Aorta (tissue), 5 donors: Measurements from ENCODE around the gene CACNG8. TPM values are rescaled to one million over a fixed set of nuclear protein-coding genes. Genes with fewer than 3 reads are reported as not detected.
A peak's percentile ranks its signal among the peaks of the same experiment; 100 is the strongest.

Experiments
- ATAC-seq: fragments of 200-7000 bp; cut with Tn5 transposase; one replicate; pipeline ENCODE4 v1.9.1; 2022; ENCODE audit warnings: moderate library complexity; ENCODE audit not compliant: low FRiP score
- DNase-seq, 2 donors: peaks; one replicate each; pipeline ENCODE4 v3.0.0-alpha.2; 2020
- H3K27ac ChIP-seq, 2 donors: one replicate each; pipeline ENCODE4 v1.5.1; 2013; ENCODE audit warnings: low read length in 2 of 2, mild to moderate bottlenecking in 2 of 2, moderate library complexity in 2 of 2, control low read depth in 1 of 2, inconsistent platforms in 1 of 2, low read depth in 1 of 2
- H3K27me3 ChIP-seq, 2 donors: one replicate each; pipeline ENCODE4 v1.6.1; 2013; ENCODE audit warnings: control low read depth in 1 of 2, low read length in 1 of 2, mild to moderate bottlenecking in 1 of 2, moderate library complexity in 1 of 2; ENCODE audit not compliant: insufficient read depth in 2 of 2, control insufficient read depth in 1 of 2
- H3K36me3 ChIP-seq, 2 donors: one replicate each; pipeline ENCODE4 v1.6.1; 2013; ENCODE audit warnings: control low read depth in 1 of 2, low read length in 1 of 2, mild to moderate bottlenecking in 1 of 2; ENCODE audit not compliant: insufficient read depth in 2 of 2, control insufficient read depth in 1 of 2
- H3K4me1 ChIP-seq, 2 donors: one replicate each; pipeline ENCODE4 v1.6.1; 2013; ENCODE audit warnings: low read length in 2 of 2, control low read depth in 1 of 2, mild to moderate bottlenecking in 1 of 2, moderate library complexity in 1 of 2; ENCODE audit not compliant: insufficient read depth in 2 of 2, control insufficient read depth in 1 of 2
- H3K4me3 ChIP-seq, 2 donors: one replicate each; pipeline ENCODE4 v1.5.1; 2013; ENCODE audit warnings: low read length in 2 of 2, control low read depth in 1 of 2, mild to moderate bottlenecking in 1 of 2
- H3K9me3 ChIP-seq: one replicate; pipeline ENCODE4 v1.6.1; 2013; ENCODE audit warnings: mild to moderate bottlenecking, low read length; ENCODE audit not compliant: control insufficient read depth
- WGBS, 2 donors: extraction: QIAGEN DNeasy Blood & Tissue Kit; methylation state at CpG; one replicate each; pipeline ENCODE4 v1.1.7; 2013; 5-methylcytosine and 5-hydroxymethylcytosine counted together
- intact Hi-C, 2 donors: fragments of 100-400 bp; cut with DNase I; formaldehyde crosslinking; loops; one replicate each; pipeline versions ENCODE4 v1.14.2 to v1.15.0; 2022
- long read RNA-seq, 2 donors: library from polyadenylated mRNA; unstranded; transcript quantifications; one replicate each; pipeline ENCODE4 v2.0.0, GENCODE V29; 2020 to 2021
- polyA plus RNA-seq, 2 donors: library from polyadenylated mRNA; stranded (reverse); fragments of 200-250 nt; gene quantifications; one replicate each; pipeline ENCODE4 v1.2.3, GENCODE V29; 2013
- total RNA-seq, 2 donors: library from RNA; stranded (reverse); fragmentation: NEBNext Ultra II Directional; extraction: Animal tissue kit (Norgen Biotek cat#: 25700); gene quantifications; one replicate each; pipeline ENCODE4 v1.2.1, GENCODE V29; 2021
- donor health status: healthy with polysubstance abuse.
- donor health status: Bipolar disorder and iron deficiency.
- donor health status: DM: no; HTN: no; CAD: no.
- donor health status: DM: no; HTN: no; CAD: no.
- donor health status: DM: yes; HTN: yes; CAD: no.

Gene CACNG8
- total RNA-seq: under 1 TPM; 0.23 to 0.33 TPM
- polyA plus RNA-seq: under 1 TPM; under 0.01 to 0.05 TPM
- long read RNA-seq, donor 1: 0 reads
- long read RNA-seq, donor 2: 0 reads

- DNase-seq (peak in 1 of 2 donors; percentile 65), ATAC-seq (no peak)
- H3K9me3 ChIP-seq: no peaks in the 10 kb centered on the region
- H3K27ac ChIP-seq: no peak within 1 kb of the TSS
- intact Hi-C loops: no loop called here
- H3K4me3 ChIP-seq: no peak within 1 kb of the TSS
- no peaks in the 10 kb centered on the region for H3K36me3 ChIP-seq
- 0 to 2% methylated on average over 27 to 55 of the region's 55 CpGs for WGBS, 2 donors
- H3K4me1 ChIP-seq: no peaks in the 10 kb centered on the region
- H3K27me3 ChIP-seq: no peaks in the 10 kb centered on the region
These were observed at the start of gene CACNG8 for GRCh38 chr19:53962887-53963431. Gene CACNG8 (plus strand): TSS chr19:53962937.

GRCh38 chr19:53915000-53915399, 47.7 kb upstream of the CACNG8 start:
- H3K27me3 ChIP-seq: no peaks in the 10 kb centered on the region
- intact Hi-C loops: no loop called here
- DNase-seq (no peak), ATAC-seq (no peak)
- H3K27ac ChIP-seq: no peak overlapping the region
- WGBS, 2 donors: 61 to 79% methylated on average over 7 to 8 of the region's 8 CpGs
- no peaks in the 10 kb centered on the region for H3K4me1 ChIP-seq
- no peak overlapping the region for H3K4me3 ChIP-seq
- no peaks in the 10 kb centered on the region for H3K36me3 ChIP-seq
- no peaks in the 10 kb centered on the region for H3K9me3 ChIP-seq

GRCh38 chr19:53916004-53916403, 46.7 kb upstream of the CACNG8 start:
- DNase-seq (no peak), ATAC-seq (no peak)
- intact Hi-C loops: no loop called here

GRCh38 chr19:53917356-53917755, 45.4 kb upstream of the CACNG8 start:
- intact Hi-C loops: no loop called here
- no peak for ATAC-seq
- no peaks in the 10 kb centered on the region for H3K36me3 ChIP-seq
- no peak overlapping the region for H3K4me3 ChIP-seq
- no peak for DNase-seq
- 85 to 87% methylated on average over 7 of the region's 7 CpGs for WGBS, 2 donors
- H3K27me3 ChIP-seq: no peaks in the 10 kb centered on the region
- no peak overlapping the region for H3K27ac ChIP-seq
- H3K4me1 ChIP-seq: no peaks in the 10 kb centered on the region
- H3K9me3 ChIP-seq: no peaks in the 10 kb centered on the region

More at GRCh38 chr19:53916004-53916403, 46.7 kb upstream of the CACNG8 start:
- Histone ChIP-seq H3K9me3 (no peaks in the 10 kb centered on the region), H3K36me3 (no peaks in the 10 kb centered on the region), H3K27ac (no peak overlapping the region), H3K4me1 (no peaks in the 10 kb centered on the region), H3K27me3 (no peaks in the 10 kb centered on the region), H3K4me3 (no peak overlapping the region)
- 67% methylated on average over 6 of the region's 6 CpGs for WGBS, 2 donors

- H3K36me3 ChIP-seq: no peaks in the 10 kb centered on the region
- intact Hi-C loops: no loop called here
- no peaks in the 10 kb centered on the region for H3K27me3 ChIP-seq
- no peak overlapping the region for H3K27ac ChIP-seq
- ATAC-seq: no peak
- H3K4me3 ChIP-seq: no peak overlapping the region
- WGBS, 2 donors: 30 to 44% methylated on average over 4 to 8 of the region's 8 CpGs
- DNase-seq: no peak
- no peaks in the 10 kb centered on the region for H3K4me1 ChIP-seq
- H3K9me3 ChIP-seq: no peaks in the 10 kb centered on the region
These were observed 35.0 kb upstream of the CACNG8 start for GRCh38 chr19:53927739-53928138.

- Histone ChIP-seq H3K4me1 (no peaks in the 10 kb centered on the region), H3K27ac (no peak overlapping the region), H3K4me3 (no peak overlapping the region), H3K36me3 (no peaks in the 10 kb centered on the region), H3K27me3 (no peaks in the 10 kb centered on the region), H3K9me3 (no peaks in the 10 kb centered on the region)
- ATAC-seq: no peak
- 35 to 41% methylated on average over 7 of the region's 7 CpGs for WGBS, 2 donors
- intact Hi-C loops: no loop called here
- DNase-seq: no peak
These were observed 26.7 kb upstream of the CACNG8 start for GRCh38 chr19:53936029-53936428.

- H3K27ac ChIP-seq: no peak overlapping the region
- no peaks in the 10 kb centered on the region for H3K9me3 ChIP-seq
- no peaks in the 10 kb centered on the region for H3K27me3 ChIP-seq
- H3K4me1 ChIP-seq: no peaks in the 10 kb centered on the region
- H3K36me3 ChIP-seq: no peaks in the 10 kb centered on the region
- intact Hi-C loops: no loop called here
- H3K4me3 ChIP-seq: no peak overlapping the region
- DNase-seq (no peak), ATAC-seq (no peak)
- WGBS, 2 donors: 1 to 4% methylated on average over 30 to 55 of the region's 55 CpGs
These were observed 20.5 kb upstream of the CACNG8 start for GRCh38 chr19:53942001-53942786.

- Histone ChIP-seq H3K27me3 (no peaks in the 10 kb centered on the region), H3K4me1 (no peaks in the 10 kb centered on the region)
- ATAC-seq: no peak
These were observed 18.3 kb upstream of the CACNG8 start for GRCh38 chr19:53944416-53944815.

GRCh38 chr19:53944933-53945332, 17.8 kb upstream of the CACNG8 start:
- Histone ChIP-seq H3K4me1 (no peaks in the 10 kb centered on the region), H3K27ac (no peak overlapping the region), H3K9me3 (no peaks in the 10 kb centered on the region), H3K4me3 (no peak overlapping the region), H3K27me3 (no peaks in the 10 kb centered on the region), H3K36me3 (no peaks in the 10 kb centered on the region)
- intact Hi-C loops: no loop called here
- 88 to 90% methylated on average over 4 of the region's 4 CpGs for WGBS, 2 donors
- no peak for ATAC-seq
- no peak for DNase-seq

More at GRCh38 chr19:53944416-53944815, 18.3 kb upstream of the CACNG8 start:
- Histone ChIP-seq H3K36me3 (no peaks in the 10 kb centered on the region), H3K9me3 (no peaks in the 10 kb centered on the region), H3K27ac (no peak overlapping the region), H3K4me3 (no peak overlapping the region)
- DNase-seq: no peak
- intact Hi-C loops: no loop called here
- 74 to 81% methylated on average over 4 of the region's 4 CpGs for WGBS, 2 donors
